Chondrocyte (in vitro differentiated cells): ENCODE data around the gene TASP1. TPM values are rescaled to one million over a fixed set of nuclear protein-coding genes. Genes with fewer than 3 reads are reported as not detected.

Experiments
- DNase-seq: peaks from one replicate; pipeline ENCODE4 v3.0.0; 2021; ENCODE audit warnings: mixed read lengths, low spot score
- H3K27ac Mint-ChIP-seq: one replicate; pipeline ENCODE4 v1.8.0; 2021; ENCODE audit warnings: mild to moderate bottlenecking, moderate library complexity, mixed read lengths; ENCODE audit not compliant: unreplicated experiment
- H3K27me3 Mint-ChIP-seq: 2 replicates; pipeline ENCODE4 v1.8.0; 2021; ENCODE audit warnings: low read depth, mixed read lengths
- H3K36me3 Mint-ChIP-seq: 2 replicates; pipeline ENCODE4 v1.8.0; 2021; ENCODE audit warnings: low read depth, mixed read lengths
- H3K4me1 Mint-ChIP-seq: 2 replicates; pipeline ENCODE4 v1.8.0; 2021; ENCODE audit warnings: low read depth, mild to moderate bottlenecking, mixed read lengths
- H3K4me3 Mint-ChIP-seq: one replicate; pipeline ENCODE4 v1.8.0; 2021; ENCODE audit warnings: mild to moderate bottlenecking, moderate library complexity, mixed read lengths; ENCODE audit not compliant: unreplicated experiment
- H3K9me3 Mint-ChIP-seq: 2 replicates; pipeline ENCODE4 v1.8.0; 2021; ENCODE audit warnings: low read depth, mixed read lengths
- total RNA-seq: library from RNA; stranded (reverse); gene quantifications from 3 replicates; pipeline ENCODE4 v1.2.1, GENCODE V29; 2021
- TF ChIP-seq, protein P1 (sequence below): fragments of 200-600 bp; sonication (generic); IDR thresholded peaks from 2 replicates; pipeline ENCODE4 v1.5.0; 2021; ENCODE audit warnings: antibody characterized with exemption, mild to moderate bottlenecking, moderate library complexity

The TASP1 gene
- total RNA-seq, 1 donor from 2014 or later, result 9.0 TPM

DNA sequence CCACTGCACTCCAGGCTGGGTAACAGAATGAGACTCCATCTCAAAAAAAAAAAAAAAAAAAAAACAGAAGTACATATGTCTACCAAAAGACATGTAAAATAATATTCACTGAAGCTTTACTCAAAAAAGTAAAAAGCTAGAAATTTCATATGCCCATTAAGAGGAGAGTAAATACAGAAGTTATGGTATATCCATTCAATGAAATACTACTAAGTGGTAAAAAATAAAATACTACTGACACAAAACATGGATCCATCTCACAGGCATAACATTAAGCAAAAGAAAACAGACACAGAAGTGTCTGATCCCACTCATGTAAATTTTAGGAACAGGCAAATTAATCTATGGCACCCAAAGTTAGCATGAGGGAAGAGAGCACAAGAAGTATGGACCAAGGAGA lies 52.6 kb downstream of the TASP1 start:
- Mint-ChIP-seq H3K4me1 (no peaks in the 10 kb centered on the region), H3K4me3 (no peak overlapping the region), H3K36me3 (peaks cover 15% of the 10 kb centered on the region), H3K27me3 (no peaks in the 10 kb centered on the region), H3K9me3 (peaks cover 14% of the 10 kb centered on the region), H3K27ac (no peak overlapping the region)
- no peak for DNase-seq
- TF ChIP-seq, protein P1, sequence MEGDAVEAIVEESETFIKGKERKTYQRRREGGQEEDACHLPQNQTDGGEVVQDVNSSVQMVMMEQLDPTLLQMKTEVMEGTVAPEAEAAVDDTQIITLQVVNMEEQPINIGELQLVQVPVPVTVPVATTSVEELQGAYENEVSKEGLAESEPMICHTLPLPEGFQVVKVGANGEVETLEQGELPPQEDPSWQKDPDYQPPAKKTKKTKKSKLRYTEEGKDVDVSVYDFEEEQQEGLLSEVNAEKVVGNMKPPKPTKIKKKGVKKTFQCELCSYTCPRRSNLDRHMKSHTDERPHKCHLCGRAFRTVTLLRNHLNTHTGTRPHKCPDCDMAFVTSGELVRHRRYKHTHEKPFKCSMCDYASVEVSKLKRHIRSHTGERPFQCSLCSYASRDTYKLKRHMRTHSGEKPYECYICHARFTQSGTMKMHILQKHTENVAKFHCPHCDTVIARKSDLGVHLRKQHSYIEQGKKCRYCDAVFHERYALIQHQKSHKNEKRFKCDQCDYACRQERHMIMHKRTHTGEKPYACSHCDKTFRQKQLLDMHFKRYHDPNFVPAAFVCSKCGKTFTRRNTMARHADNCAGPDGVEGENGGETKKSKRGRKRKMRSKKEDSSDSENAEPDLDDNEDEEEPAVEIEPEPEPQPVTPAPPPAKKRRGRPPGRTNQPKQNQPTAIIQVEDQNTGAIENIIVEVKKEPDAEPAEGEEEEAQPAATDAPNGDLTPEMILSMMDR, result no peak

DNA sequence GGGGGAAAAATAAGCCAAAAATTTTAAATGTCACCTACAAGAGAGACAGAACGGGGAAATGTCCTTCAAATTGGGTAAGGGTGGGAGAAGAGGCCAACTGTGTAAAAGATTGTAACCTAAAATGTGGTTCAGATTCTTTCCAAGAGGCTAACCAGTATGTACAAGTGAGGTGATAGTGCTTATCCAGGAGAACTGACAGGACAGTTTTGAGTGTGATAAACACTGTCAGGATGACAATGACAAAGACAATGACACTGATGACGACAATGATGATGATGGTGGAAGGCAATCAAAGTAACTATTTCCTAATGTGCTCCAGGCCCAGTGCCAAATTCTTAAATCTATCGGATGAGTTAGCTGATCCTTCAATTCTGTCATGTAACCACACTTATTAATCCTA lies 57.3 kb downstream of the TASP1 start:
- Mint-ChIP-seq H3K9me3 (peaks cover 14% of the 10 kb centered on the region), H3K4me1 (no peaks in the 10 kb centered on the region), H3K36me3 (peaks cover 14% of the 10 kb centered on the region), H3K4me3 (no peak overlapping the region), H3K27me3 (no peaks in the 10 kb centered on the region), H3K27ac (no peak overlapping the region)
- TF ChIP-seq, protein P1, result no peak
- DNase-seq, result no peak

DNA sequence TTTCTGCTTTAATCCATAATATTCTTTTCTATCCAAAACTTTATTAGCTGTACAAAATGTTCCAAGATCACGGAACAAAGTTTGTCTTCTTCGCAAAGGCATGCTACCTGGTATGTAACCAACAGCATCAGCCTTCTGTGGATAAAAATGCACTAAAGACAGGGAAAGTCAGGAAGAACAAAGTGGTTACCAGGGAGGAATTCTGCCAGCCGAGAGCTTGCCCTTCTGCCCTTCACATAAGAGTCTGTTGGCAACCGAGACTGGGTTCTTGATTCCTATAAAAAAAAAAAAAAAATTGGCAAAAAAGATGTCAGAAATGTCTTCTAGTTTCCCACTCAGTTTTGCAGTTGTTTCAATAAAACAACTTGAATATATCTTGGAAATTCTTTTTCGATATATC lies 58.0 kb downstream of the TASP1 start:
- H3K27me3 Mint-ChIP-seq, result no peaks in the 10 kb centered on the region
- peaks cover 11% of the 10 kb centered on the region for H3K36me3 Mint-ChIP-seq
- no peaks in the 10 kb centered on the region for H3K4me1 Mint-ChIP-seq

DNA sequence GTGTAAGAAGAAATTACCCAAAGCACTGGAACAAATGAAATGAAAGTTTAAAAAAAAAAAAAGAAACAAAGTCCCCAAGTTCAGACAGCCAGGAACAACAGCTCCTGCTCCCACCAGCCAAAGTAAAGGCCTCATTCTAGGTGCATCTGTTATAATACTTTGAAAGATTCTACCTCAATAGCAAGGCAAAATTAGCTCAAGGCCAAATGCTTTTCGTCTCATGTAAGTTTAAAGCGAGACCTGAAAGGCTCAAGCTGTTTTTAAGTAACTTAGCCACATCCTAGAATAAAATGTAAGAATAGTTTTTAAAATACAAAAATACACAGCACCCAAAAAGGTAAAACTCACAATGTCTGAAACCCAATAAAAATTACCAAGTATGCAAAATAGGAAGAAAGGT lies 64.7 kb downstream of the TASP1 start:
- TF ChIP-seq, protein P1, result no peak
- no peak overlapping the region for H3K27ac Mint-ChIP-seq

More for the DNA sequence above, 58.0 kb downstream of the TASP1 start:
- Mint-ChIP-seq H3K27ac (no peak overlapping the region), H3K4me3 (no peak overlapping the region), H3K9me3 (peaks cover 11% of the 10 kb centered on the region)
- no peak for DNase-seq
- TF ChIP-seq, protein P1, result no peak

DNA sequence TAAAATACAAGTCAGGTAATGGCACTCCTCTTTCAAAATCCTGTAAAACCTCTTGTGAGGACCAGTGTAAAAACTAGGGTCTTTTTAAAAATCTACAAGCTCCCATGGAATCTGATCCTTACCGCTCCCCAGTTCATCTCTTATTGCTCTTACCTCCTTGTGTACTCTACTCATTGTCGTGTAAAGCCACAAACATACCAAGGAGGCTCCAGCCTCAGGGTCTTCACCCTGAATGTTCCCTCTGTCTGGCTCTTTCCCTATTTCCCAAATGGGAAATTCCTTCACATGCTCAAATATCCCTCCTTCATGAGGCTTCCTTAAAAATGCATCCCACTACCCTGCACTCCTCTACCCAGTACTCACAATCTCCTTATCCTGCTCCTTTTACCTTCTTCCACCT lies 67.1 kb downstream of the TASP1 start:
- Mint-ChIP-seq H3K27ac (peak overlapping the region; percentile 37), H3K9me3 (peaks cover 8% of the 10 kb centered on the region), H3K36me3 (peaks cover 9% of the 10 kb centered on the region), H3K27me3 (no peaks in the 10 kb centered on the region), H3K4me3 (no peak overlapping the region), H3K4me1 (no peaks in the 10 kb centered on the region)
- TF ChIP-seq, protein P1, result no peak
- no peak for DNase-seq

More for the DNA sequence above, 64.7 kb downstream of the TASP1 start:
- H3K27me3 Mint-ChIP-seq, result no peaks in the 10 kb centered on the region
- no peak for DNase-seq
- H3K4me3 Mint-ChIP-seq, result no peak overlapping the region
- peaks cover 7% of the 10 kb centered on the region for H3K36me3 Mint-ChIP-seq
- peaks cover 4% of the 10 kb centered on the region for H3K9me3 Mint-ChIP-seq
- no peaks in the 10 kb centered on the region for H3K4me1 Mint-ChIP-seq
